H9 (cell line): Measurements from ENCODE around the gene GLYR1. TPM values are rescaled to one million over a fixed set of nuclear protein-coding genes. Genes with fewer than 3 reads are reported as not detected.

ENCODE experiments used
- DNase-seq: peaks from one replicate; pipeline ENCODE4 v3.0.0-alpha.2; 2017
- H2AFZ ChIP-seq: one replicate; pipeline ENCODE4 v1.6.1; 2013; ENCODE audit warnings: mild to moderate bottlenecking, low read length, control low read depth, moderate library complexity
- H2AK5ac ChIP-seq: 2 replicates; pipeline ENCODE4 v1.6.1; 2013; ENCODE audit warnings: low read length, control low read depth, mixed read lengths; ENCODE audit not compliant: insufficient read length
- H2BK120ac ChIP-seq: one replicate; pipeline ENCODE4 v1.6.1; 2013; ENCODE audit warnings: low read depth, mild to moderate bottlenecking, low read length, control low read depth, inconsistent platforms; ENCODE audit not compliant: poor library complexity, severe bottlenecking
- H2BK12ac ChIP-seq: 2 replicates; pipeline ENCODE4 v1.6.1; 2013; ENCODE audit warnings: low read length, control low read depth, mixed read lengths, low read depth; ENCODE audit not compliant: insufficient read length
- H2BK15ac ChIP-seq: 2 replicates; pipeline ENCODE4 v1.6.1; 2013; ENCODE audit warnings: low read depth, low read length, control low read depth
- H2BK20ac ChIP-seq: one replicate; pipeline ENCODE4 v1.6.1; 2013; ENCODE audit warnings: low read depth, mild to moderate bottlenecking, low read length, control low read depth, inconsistent platforms; ENCODE audit not compliant: poor library complexity, severe bottlenecking
- H2BK5ac ChIP-seq: 2 replicates; pipeline ENCODE4 v1.6.1; 2013; ENCODE audit warnings: low read length, control low read depth, mixed read lengths; ENCODE audit not compliant: insufficient read length
- H3K14ac ChIP-seq: 2 replicates; pipeline ENCODE4 v1.6.1; 2013; ENCODE audit warnings: low read length, control low read depth; ENCODE audit not compliant: insufficient read depth
- H3K18ac ChIP-seq: 2 replicates; pipeline ENCODE4 v1.6.1; 2013; ENCODE audit warnings: low read depth, mild to moderate bottlenecking, mixed read lengths, low read length, control low read depth; ENCODE audit not compliant: insufficient read length
- H3K23ac ChIP-seq: 2 replicates; pipeline ENCODE4 v1.6.1; 2013; ENCODE audit warnings: low read length, control low read depth, mixed read lengths, low read depth; ENCODE audit not compliant: insufficient read length
- H3K23me2 ChIP-seq: 2 replicates; pipeline ENCODE4 v1.6.1; 2013; ENCODE audit warnings: low read depth, mild to moderate bottlenecking, mixed read lengths, low read length, control low read depth; ENCODE audit not compliant: insufficient read length, poor library complexity, severe bottlenecking
- H3K27ac ChIP-seq: 2 replicates; pipeline ENCODE4 v1.5.1; 2013; ENCODE audit warnings: low read length, control low read depth, mixed read lengths, low read depth; ENCODE audit not compliant: insufficient read length
- H3K27me3 ChIP-seq: 2 replicates; pipeline ENCODE4 v1.6.1; 2013; ENCODE audit warnings: low read length, control low read depth, inconsistent platforms; ENCODE audit not compliant: insufficient read depth
- H3K4ac ChIP-seq: 2 replicates; pipeline ENCODE4 v1.6.1; 2013; ENCODE audit warnings: low read depth, mild to moderate bottlenecking, control low read depth, inconsistent platforms, low read length, moderate library complexity
- H3K4me1 ChIP-seq: 2 replicates; pipeline ENCODE4 v1.6.1; 2013; ENCODE audit warnings: low read length, control low read depth, inconsistent platforms; ENCODE audit not compliant: insufficient read depth
- H3K4me2 ChIP-seq: 2 replicates; pipeline ENCODE4 v1.6.1; 2013; ENCODE audit warnings: low read length, control low read depth, mixed read lengths; ENCODE audit not compliant: insufficient read length, insufficient read depth
- H3K56ac ChIP-seq: 2 replicates; pipeline ENCODE4 v1.6.1; 2013; ENCODE audit warnings: low read depth, mild to moderate bottlenecking, mixed read lengths, low read length, control low read depth; ENCODE audit not compliant: insufficient read length
- H3K79me1 ChIP-seq: 2 replicates; pipeline ENCODE4 v1.6.1; 2013; ENCODE audit warnings: low read depth, mild to moderate bottlenecking, moderate library complexity, low read length, control low read depth, inconsistent platforms; ENCODE audit not compliant: insufficient read depth, poor library complexity, severe bottlenecking
- H3K79me2 ChIP-seq: 2 replicates; pipeline ENCODE4 v1.6.1; 2013; ENCODE audit warnings: low read length, control low read depth, inconsistent platforms; ENCODE audit not compliant: insufficient read depth
- H3K9ac ChIP-seq: 2 replicates; pipeline ENCODE4 v1.6.1; 2013; ENCODE audit warnings: low read length, control low read depth, mixed read lengths; ENCODE audit not compliant: insufficient read length; ENCODE audit errors: extremely low read depth
- H3K9me3 ChIP-seq: one replicate; pipeline ENCODE4 v1.6.1; 2013; ENCODE audit warnings: low read depth, low read length, inconsistent platforms; ENCODE audit not compliant: control insufficient read depth
- H3T11ph ChIP-seq: one replicate; pipeline ENCODE4 v1.6.1; 2013; ENCODE audit warnings: mild to moderate bottlenecking, low read length, control low read depth, inconsistent platforms
- H4K20me1 ChIP-seq: one replicate; pipeline ENCODE4 v1.6.1; 2013; ENCODE audit not compliant: control insufficient read depth, insufficient read length, insufficient read depth
- H4K5ac ChIP-seq: 2 replicates; pipeline ENCODE4 v1.6.1; 2013; ENCODE audit warnings: low read depth, mild to moderate bottlenecking, mixed read lengths, low read length, control low read depth; ENCODE audit not compliant: insufficient read length
- H4K8ac ChIP-seq: replicated peaks from 2 replicates; pipeline ENCODE4 v1.6.1; 2013; ENCODE audit warnings: low read length, control low read depth, mixed read lengths, low read depth; ENCODE audit not compliant: insufficient read length
- H4K91ac ChIP-seq: 2 replicates; pipeline ENCODE4 v1.6.1; 2013; ENCODE audit warnings: low read depth, mild to moderate bottlenecking, moderate library complexity, mixed read lengths, low read length, control low read depth; ENCODE audit not compliant: insufficient read length
- H3K27ac Mint-ChIP-seq, 3 experiments: 2 replicates in 2 of 3; 3 replicates in 1 of 3; pipeline ENCODE4 v1.8.0; 2020 to 2021; ENCODE audit warnings: mixed read lengths in 3 of 3, mild to moderate bottlenecking in 1 of 3, moderate library complexity in 1 of 3
- H3K27me3 Mint-ChIP-seq: 2 replicates; pipeline ENCODE4 v1.8.0; 2021; ENCODE audit warnings: low read depth, mild to moderate bottlenecking, moderate library complexity, mixed read lengths
- H3K36me3 Mint-ChIP-seq, 3 experiments: 2 replicates in 2 of 3; 3 replicates in 1 of 3; pipeline ENCODE4 v1.8.0; 2020 to 2021; ENCODE audit warnings: low read depth in 3 of 3, mixed read lengths in 3 of 3; ENCODE audit not compliant: insufficient read depth in 1 of 3
- H3K4me1 Mint-ChIP-seq, 2 experiments: 2 replicates each; pipeline ENCODE4 v1.8.0; 2020; ENCODE audit warnings: mixed read lengths in 2 of 2
- H3K4me3 Mint-ChIP-seq, 2 experiments: 2 replicates in 1 of 2; 3 replicates in 1 of 2; pipeline ENCODE4 v1.8.0; 2020 to 2021; ENCODE audit warnings: mild to moderate bottlenecking in 2 of 2, mixed read lengths in 2 of 2, moderate library complexity in 1 of 2
- H3K9me3 Mint-ChIP-seq, 2 experiments: 2 replicates in 1 of 2; 3 replicates in 1 of 2; pipeline ENCODE4 v1.8.0; 2020; ENCODE audit warnings: mild to moderate bottlenecking in 2 of 2, mixed read lengths in 2 of 2, moderate library complexity in 1 of 2
- CTCF ChIP-seq: fragments of 200-600 bp; sonication (generic); conservative IDR thresholded peaks from 3 replicates; pipeline ENCODE4 v1.8.0; 2021; ENCODE audit warnings: antibody characterized with exemption, mild to moderate bottlenecking
- WGBS: extraction: QIAGEN DNeasy Blood & Tissue Kit; methylation state at CpG from one replicate; pipeline ENCODE4 v1.1.7; 2013; ENCODE audit warnings: missing lambda C conversion rate, low lambda C conversion rate, mixed read lengths; ENCODE audit not compliant: insufficient read length; ENCODE audit errors: extremely low coverage; 5-methylcytosine and 5-hydroxymethylcytosine counted together
- total RNA-seq: library from RNA; stranded (reverse); gene quantifications from 2 replicates; pipeline ENCODE4 v1.2.1, GENCODE V29; 2021

Gene GLYR1
- total RNA-seq, 1 experiment from 2014 or later: 114 TPM

GRCh38 chr16:4892361-4893102 lies 45.4 kb upstream of the GLYR1 start:
- Histone ChIP-seq H4K8ac (no peak overlapping the region), H2BK20ac (no peak overlapping the region), H2BK12ac (no peak overlapping the region), H4K91ac (no peak overlapping the region), H2BK120ac (no peak overlapping the region), H3K23me2 (no peaks in the 10 kb centered on the region), H3K23ac (no peak overlapping the region), H3K79me1 (no peaks in the 10 kb centered on the region), H3K56ac (no peak overlapping the region), H3K9ac (no peak overlapping the region), H3K27me3 (no peaks in the 10 kb centered on the region), H3K4me2 (no peak overlapping the region), H4K5ac (no peak overlapping the region), H3K14ac (no peak overlapping the region), H3K4ac (no peak overlapping the region), H3K18ac (no peak overlapping the region), H2AK5ac (no peak overlapping the region), H3K9me3 (no peaks in the 10 kb centered on the region), H2BK5ac (no peak overlapping the region), H3T11ph (no peak overlapping the region), H2BK15ac (no peak overlapping the region), H2AFZ (no peak overlapping the region), H3K27ac (no peak overlapping the region), H3K79me2 (no peaks in the 10 kb centered on the region), H4K20me1 (no peaks in the 10 kb centered on the region), H3K4me1 (no peaks in the 10 kb centered on the region)
- Mint-ChIP-seq H3K27me3 (no peaks in the 10 kb centered on the region), H3K27ac (peak overlapping the region in 1 of 3 experiments; percentile 61; a peak in 1 of 7 replicates), H3K9me3 (no peaks in the 10 kb centered on the region), H3K36me3 (peaks cover 4 to 70% (median 54%) of the 10 kb centered on the region in 3 experiments; a peak in 6 of 7 replicates), H3K4me1 (no peaks in the 10 kb centered on the region), H3K4me3 (no peak overlapping the region)
- WGBS: no CpG with 5 or more reads among the region's 23 CpGs
- no peak for DNase-seq
- TF ChIP-seq CTCF: no peak
